HG03097 (cell line): ENCODE results near the gene RAB28.

ENCODE experiments used
- ATAC-seq: cut with Tn5 transposase; IDR thresholded peaks from one replicate; pipeline ENCODE4 v1.9.1; 2021; ENCODE audit not compliant: unreplicated experiment, low FRiP score

The RAB28 gene

DNA sequence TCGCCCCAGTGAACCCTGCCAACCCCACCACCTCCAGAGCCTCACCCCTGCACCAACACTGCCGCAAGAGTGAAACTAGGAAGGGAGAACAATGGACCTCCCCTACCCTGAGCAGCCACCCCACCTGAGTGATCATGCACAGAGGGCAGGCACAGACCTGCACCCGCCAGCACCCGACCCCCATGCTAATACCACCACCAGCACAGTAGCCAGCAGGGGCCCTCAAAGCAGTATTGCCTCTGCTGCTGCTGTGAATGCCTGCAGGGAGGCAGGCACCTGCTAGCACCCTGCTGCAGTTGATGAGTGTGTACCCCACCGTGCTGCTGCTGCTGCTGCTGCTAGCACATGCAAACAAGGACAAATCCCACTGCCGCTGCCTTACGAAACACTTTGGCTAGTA, 100.1 kb downstream of the RAB28 start:
- no peak for ATAC-seq

DNA sequence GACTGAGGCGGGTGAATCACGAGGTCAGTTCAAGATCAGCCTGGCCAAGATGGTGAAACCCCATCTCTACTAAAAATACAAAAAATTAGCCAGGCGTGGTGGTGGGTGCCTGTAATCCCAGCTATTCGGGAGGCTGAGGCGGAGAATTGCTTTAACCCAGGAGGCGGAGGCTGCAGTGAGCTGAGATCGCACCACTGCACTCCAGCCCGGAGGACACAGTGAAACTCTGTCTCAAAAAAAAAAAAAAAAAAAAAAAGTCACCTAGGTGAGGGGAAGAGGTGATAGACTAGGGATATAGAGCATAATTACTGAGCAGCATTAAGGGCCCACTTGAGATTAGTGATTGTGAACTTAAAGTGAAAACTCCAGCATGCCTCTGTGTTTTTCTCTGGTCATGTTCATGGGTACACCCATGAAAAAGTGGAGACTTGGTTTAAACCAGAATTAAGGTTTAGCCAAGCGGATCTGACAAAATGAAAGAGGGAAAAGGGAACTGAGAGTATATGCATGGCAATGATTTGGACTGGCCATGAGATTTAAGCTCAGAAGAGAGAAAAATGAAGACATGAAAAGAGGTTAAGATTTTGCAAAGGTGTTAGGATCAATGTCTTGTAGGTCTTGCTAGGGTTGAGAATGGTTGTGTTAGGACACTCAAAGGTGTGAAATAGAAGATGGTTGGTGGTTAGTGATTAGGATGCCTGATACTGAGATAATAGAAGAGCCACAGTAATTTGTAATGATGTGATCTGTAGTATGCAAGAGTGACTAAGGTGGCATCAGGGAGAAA, 105.0 kb downstream of the RAB28 start:
- peak; percentile 79 for ATAC-seq

DNA sequence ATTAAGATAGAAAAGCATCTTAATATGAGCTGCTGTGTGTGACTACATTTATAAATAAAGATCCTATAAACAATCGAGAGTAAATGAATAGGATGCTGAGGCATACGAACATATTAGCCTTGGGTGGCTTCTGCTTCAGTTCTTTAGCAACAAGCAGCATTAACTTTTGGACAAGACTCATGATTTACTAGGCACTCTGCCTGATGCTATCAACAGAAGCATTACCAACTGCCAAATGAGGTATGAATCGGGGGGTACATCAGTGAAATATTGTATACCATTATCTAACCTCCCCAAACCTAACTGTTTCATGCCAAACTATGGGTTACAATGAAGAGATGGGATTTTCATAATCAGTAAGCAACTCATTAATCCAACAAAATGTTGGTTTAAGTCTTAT, 113.1 kb downstream of the RAB28 start:
- ATAC-seq: no peak

DNA sequence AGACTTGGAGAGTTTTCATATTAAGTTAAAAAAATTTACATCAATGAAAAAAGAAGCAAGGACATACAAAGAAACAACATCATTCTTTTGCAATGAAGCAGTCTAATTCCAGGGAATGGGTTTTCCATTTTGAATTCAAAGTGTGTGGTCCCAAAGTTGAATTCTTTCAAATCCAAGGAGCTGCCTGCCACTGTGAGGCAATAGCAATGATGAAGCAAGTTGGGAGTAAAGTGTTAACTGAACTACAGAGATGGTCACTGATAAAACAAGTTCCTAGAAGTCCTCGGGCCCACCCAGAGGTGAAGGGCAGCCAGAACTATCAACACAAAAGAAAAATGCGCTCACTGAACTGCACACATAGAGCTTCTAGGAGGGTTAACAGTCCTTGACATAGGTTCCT, 115.9 kb downstream of the RAB28 start:
- no peak for ATAC-seq

DNA sequence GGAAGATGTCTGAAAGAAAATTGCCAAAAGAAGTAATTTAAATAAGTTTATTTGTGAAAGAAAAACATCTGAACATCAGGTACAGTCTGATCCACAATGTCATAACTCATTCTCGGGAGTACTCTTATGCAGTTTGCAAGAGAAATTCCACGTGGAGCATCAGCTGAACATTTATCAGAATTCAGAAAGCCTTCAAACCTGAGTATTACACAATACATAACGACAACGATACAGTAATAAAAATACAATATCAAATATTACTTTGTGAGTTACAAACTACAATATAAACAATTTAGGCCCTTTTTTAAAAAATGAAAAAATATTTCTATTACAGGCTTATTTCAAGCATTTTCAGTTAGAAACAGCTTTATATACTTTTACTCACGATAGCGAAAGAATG, 116.4 kb downstream of the RAB28 start:
- ATAC-seq: no peak

DNA sequence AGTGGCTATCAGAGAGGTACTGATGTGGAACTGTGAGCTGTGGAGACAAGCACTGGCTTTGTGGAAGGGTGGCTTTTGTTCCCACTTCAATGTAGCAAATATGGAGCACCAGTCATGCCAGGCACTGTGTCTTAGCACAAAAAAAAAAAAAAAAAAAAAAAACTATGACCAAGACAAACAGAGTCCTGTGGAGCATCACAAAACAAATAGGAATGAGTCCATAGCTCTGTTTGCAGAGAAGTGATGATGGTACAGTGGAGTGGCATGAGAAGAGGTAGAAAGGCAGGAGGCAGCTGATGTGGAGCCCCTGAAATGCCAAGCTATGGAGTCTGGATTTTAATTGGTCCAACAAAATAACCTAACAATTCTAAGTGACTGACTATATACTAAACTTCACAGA, 116.9 kb downstream of the RAB28 start:
- ATAC-seq: no peak

DNA sequence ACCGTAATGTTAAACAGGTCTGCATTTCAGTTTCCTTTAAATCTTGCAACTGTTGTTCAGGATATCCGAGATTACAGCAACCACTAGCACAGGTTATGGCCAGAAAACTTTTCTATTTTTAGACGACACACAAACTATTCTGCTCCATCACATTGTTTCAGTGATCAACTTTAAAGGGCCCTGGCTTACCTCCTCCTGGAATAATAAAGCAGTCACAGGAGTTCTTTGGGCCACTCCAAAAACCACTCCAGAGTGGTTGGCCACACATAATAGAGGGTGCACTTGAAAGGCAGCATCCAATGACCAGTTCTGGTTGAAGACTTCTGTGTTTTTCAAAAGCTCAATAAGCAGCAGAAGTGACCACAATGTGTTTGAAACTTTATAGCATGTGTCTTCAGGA, 118.9 kb downstream of the RAB28 start:
- ATAC-seq: no peak

DNA sequence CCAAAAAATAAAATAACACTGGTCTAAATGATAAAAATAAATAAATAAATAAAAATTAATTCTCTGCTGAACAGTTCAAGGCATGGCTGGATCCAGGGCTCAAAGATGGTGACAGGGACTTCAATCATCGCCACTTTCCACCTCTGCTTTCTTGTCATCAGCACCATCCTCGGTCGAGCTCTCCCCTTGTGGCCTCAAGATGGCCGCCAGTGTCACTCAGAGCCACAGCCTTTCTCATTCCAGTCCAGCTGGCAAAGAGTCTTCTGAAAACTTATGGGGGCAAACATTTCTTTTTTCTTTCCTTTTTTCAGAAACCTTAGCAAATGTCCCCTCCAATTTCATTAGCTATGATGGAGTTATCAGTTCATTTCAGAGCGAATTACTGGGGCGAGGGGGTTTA, 119.5 kb downstream of the RAB28 start:
- ATAC-seq: no peak

DNA sequence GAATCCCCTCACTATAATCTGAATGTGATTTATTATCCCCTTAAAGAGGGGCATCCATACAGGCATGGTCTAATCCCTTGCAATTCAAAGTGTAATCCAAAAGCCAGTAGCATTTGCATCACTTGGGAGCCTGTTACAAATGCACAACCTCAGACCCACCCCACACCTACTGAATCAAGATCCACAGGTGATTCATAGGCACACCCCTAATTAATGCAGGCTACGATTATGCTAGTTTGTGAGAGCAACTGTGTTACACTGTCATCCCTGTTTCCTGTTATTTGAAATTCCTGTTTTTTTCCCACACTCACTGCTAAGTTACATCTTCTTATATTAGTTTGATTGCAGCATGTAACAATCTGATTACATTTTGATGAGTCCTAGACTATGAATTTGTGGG, 120.0 kb downstream of the RAB28 start:
- no peak for ATAC-seq

DNA sequence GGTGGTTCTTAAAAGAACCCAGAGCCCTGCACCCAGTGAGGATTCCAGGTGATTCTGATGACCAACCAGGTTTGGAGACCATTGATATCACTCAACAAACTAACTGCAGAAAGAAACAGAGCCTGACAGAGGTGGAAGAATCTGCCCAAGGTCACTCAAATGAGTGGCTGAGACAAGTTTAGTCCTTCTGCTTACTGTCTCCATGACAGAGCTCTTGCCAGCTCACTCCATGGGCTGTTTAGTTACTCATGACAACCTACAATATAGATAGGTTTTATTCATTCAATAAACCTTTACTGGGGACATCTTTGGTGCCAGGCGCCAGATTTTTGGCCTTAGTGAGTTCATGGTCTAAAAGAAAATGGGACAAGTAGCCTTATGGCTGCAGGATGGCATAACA, 124.3 kb downstream of the RAB28 start:
- ATAC-seq: no peak

DNA sequence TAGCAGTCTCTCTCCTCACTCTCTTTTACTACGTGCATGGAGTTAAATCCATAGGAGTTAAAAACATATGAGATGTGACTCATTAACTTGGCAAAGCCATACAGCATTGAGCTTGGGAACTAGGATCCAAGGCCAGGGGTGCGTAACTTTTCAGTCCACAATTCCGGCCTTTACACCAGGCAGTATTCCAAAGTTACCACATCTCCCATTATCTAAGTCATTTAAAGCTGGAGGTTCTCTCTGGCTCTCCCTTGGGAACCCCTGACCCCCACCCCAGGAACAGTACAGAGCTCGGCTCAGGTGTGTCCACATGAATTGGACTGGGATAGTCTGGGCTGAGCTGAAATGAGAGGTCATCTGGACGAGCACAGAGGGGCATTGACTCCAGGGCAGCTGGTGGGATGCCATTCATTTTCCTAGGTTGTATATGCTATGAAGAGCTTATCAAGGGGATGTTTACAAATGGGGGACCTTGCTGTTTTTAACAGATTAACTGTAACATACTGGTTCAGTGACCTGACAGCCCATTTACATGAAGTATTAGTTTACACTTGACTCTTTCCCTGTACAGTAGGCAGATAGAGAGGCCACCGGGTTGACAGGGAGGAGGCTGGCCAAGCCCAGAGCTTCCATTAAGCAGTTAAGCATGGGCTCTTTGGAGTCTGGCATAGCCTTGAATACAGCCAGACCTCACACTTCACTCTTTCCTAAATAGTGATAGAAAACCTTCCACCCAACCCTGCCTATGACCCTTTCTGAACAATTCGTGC, 128.8 kb downstream of the RAB28 start:
- no peak for ATAC-seq

DNA sequence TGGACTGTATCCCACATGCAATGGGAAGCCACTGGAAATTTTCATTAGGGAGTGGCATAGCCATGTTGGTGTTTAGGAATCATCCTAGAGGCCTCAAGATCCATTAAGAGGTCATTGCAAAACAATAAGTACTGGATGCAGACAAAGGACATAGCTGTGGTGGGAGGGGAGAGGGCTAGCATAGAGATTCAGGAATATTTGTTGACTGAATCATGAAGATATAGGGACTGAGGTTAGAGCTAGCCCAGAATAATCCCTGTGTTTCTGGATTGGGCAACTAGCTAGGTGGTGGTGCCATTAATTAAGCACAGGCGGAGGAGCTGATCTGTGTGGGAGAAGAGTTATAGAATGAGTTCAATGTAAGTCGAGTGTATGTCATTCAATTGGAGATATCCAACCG, 135.0 kb downstream of the RAB28 start:
- ATAC-seq: no peak

DNA sequence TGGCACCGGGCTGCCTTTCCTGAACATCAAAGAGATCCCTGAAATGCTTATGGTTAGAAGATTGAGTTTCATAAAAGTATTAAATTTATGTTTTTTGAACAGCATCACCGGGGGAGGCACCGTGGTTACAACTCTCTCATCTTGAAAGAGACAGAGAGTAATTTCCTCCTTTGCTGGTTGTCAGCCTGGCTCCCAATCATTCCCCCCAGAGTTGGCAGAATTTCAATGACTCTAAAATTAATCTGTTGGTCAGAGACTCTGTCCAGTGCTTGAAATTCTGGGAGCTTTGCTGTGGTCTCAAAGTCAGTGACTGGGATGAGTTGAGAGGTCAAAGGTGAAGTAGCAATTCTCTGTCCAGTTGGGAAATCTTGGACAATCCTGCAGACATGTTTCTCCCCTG, 135.9 kb downstream of the RAB28 start:
- ATAC-seq: no peak

DNA sequence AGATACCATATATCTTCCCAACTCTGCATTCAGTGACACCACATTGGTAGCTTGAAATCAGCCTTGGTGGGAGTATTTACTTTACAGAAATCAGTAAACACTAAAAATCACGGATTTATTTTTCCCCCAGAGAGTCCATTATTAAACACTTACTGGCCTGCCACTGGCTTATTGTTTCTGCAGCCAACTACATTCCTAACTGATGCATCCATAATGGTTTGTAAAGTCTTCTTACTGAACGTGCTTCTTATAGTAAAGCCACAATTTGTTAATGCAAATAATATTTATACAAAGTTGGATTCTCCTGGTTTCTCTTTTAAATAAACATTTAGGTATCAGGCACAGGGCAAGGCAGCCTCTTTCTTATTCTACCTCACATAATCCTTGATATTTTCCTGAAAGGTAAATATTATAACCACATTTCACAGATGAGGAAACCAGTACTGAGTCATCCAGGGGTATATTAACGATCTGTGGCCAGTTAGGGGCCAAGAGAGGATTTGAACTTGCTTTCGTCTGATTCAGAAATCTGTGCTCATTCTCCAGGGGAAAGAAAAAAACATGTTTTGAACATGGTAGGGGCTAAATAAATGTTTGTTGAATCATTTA, 136.5 kb downstream of the RAB28 start:
- no peak for ATAC-seq

DNA sequence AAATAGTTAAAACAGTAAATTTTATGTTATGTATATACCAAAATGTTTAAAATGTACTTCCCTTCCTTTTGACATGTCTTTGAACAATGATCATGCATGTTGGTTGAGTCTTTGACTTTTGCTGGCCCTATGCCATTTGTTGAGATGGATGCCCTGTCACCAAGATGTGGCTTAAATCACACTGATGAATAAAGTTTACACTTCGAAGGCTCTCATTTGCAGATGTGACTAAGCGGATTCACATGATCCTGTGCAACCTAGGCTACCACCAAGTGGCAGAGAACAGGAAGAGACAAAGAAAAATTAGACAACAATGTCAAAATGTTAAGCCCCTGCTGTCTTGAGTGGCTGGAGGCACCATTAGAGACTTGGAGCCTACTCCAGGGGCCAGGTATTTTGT, 139.9 kb downstream of the RAB28 start:
- no peak for ATAC-seq

DNA sequence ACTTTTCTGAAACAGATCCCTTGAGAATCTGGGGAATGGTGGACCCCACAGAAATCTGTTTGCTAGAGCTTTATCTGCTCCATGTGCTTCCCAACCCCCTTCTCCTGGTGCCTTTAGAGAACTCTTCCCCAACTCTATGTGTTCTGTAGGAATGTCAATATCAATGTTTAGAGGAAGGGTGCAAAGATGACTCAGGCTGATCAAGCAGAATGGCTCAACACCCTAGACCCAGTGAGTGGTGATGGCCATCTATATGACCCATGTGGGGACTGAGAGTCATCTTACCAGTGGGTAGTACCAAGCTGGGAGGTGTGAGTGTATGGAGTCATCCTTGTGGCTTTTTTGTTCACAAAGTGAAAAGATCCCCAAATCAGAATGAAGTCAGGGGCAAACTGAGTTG, 143.5 kb downstream of the RAB28 start:
- ATAC-seq: no peak

DNA sequence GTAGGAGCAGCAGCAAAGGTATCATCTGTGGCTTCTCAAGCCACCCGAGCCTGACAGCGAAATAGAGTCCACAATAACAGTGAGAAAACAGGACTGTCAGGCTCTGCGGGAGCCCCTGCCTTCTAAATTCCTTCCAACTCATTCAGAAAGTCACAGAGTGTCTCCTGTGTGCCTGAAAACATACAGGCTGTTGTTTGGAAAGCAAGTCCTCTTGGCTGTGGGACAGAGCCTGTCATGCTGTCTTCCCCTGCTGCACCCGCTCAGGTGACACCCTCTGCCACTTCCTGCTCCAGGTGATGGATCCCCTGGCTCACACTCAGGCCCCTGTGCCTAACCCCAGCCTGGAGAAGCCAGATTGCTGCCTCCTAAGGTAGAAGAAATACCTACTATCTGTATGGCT, 152.3 kb downstream of the RAB28 start:
- no peak for ATAC-seq

DNA sequence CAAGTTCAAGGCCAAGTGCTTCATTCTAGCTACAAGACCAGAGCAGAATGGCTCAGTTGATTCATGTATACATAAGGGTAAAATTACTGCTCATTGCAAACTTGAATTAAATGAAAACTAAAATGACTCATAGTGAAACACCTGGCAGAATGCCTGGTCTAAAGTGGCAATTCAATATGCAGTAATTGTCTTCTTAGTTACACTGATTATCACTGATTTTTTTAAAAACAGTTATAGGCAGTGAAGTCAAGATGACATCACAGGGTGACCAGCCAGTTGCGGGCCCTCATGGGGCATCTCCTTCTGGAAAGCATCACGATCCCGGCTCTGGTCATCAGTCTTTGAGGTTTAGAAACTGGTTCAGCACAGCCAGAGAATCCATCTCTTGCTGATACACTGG, 154.2 kb downstream of the RAB28 start:
- no peak for ATAC-seq

DNA sequence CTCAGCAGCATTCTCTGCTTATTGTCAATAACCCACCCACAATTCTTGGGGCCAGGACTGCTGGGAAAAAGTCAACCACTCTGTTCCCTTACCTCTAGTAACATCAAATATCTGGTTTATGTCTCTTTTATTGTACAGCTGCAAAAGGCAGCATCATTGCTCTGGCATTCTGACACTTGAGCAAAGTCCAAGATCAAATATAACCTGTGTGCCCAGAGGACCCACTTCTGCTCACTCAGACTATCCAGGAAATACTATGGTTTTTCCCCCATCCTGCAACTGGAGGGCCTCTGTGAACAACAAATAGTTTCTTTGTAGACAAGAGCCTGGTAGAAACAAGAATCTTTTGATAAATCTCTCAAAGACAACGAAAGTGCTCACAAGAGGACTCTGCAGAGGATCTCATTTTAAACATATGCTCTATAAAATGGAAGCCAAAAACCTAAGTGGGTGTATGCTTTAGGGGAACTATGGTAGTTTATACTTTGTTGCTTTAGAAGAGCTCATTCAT, 154.7 kb downstream of the RAB28 start:
- no peak for ATAC-seq

DNA sequence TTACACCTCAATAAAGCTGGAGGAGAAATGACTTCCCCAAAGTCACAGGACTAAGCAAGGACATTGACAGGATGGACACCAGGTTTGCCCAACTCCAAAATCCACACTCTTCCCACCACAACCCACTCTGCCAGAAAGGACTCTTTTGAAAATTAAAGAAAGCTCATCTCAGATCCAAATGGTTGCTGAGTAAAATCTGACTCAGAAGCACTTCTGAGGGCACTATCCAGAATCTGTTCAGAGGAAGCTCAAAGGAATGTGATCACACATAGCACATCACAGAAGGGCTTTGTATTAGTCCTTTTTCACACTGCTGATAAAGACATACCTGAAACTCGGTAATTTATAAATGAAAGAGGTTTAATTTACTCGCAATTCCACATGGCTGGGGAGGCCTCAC, 155.5 kb downstream of the RAB28 start:
- ATAC-seq: no peak

DNA sequence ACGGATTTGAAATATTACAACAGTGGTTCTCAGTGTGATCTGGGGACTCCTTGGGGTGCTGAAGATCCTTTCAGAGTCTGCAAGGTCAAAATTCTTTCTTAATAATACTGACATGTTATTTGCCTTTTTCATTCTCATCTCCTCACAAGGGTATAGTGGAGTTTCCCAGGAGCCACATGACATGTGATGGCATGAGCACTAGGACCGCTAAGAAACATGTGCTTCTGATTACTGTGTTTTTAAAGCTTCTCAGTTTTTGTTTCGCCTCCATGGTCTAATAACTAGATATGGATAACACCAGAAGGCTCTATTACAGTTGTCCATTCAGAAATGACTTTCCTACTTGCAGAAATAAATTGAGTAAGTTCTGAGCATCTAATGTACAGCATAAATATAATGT, 156.1 kb downstream of the RAB28 start:
- ATAC-seq: no peak

DNA sequence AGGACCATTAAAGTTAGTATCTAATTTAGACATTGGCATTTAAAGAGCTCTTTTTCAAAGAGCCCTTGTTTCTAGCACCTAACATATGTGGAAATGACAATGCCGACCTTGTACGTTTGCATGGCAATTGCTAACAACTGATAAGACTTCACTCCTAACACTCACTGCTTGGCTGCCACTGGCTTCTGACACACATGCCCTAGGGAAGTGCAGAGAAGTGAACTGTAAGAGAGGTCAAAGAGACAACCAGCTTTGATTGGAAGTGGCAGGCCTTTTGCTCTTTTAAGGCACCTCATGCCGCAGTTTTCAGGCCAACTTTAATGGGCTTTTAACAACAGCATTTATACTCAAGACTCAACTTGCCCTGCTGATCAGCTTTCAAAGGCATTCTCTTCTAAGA, 158.4 kb downstream of the RAB28 start:
- no peak for ATAC-seq
